GM18502 (cell line): ENCODE data around the gene KLLN.
A peak's percentile ranks its signal among the peaks of the same experiment; 100 is the strongest.
"Not testable (repeated sequence)": the region's sequence is repeated elsewhere in the genome, so short reads cannot be mapped to it uniquely, and the experiment has no call there.

ENCODE experiments used
- ATAC-seq: cut with Tn5 transposase; IDR thresholded peaks from one replicate; pipeline ENCODE4 v1.9.1; 2021; ENCODE audit warnings: mild to moderate bottlenecking; ENCODE audit not compliant: unreplicated experiment, poor library complexity

KLLN gene

GRCh38 chr10:87843714-87844113 is 19.6 kb downstream of the KLLN start:
- no peak for ATAC-seq

GRCh38 chr10:87842776-87843497 is 20.4 kb downstream of the KLLN start:
- no peak for ATAC-seq

- no peak for ATAC-seq
Observed at GRCh38 chr10:87842220-87842641, 21.1 kb downstream of the KLLN start.

GRCh38 chr10:87841186-87841585 is 22.1 kb downstream of the KLLN start:
- ATAC-seq, result no peak

GRCh38 chr10:87838650-87839049 is 24.7 kb downstream of the KLLN start:
- no peak for ATAC-seq

GRCh38 chr10:87837445-87837844 is 25.9 kb downstream of the KLLN start:
- no peak for ATAC-seq

- ATAC-seq, result no peak
Observed at GRCh38 chr10:87836098-87836497, 27.2 kb downstream of the KLLN start.

GRCh38 chr10:87829986-87830729 is 33.2 kb downstream of the KLLN start:
- no peak for ATAC-seq

- not testable (repeated sequence) for ATAC-seq
Observed at GRCh38 chr10:87829051-87829450, 34.3 kb downstream of the KLLN start.

- no peak for ATAC-seq
Observed at GRCh38 chr10:87827681-87828080, 35.7 kb downstream of the KLLN start.

- ATAC-seq, result no peak
Observed at GRCh38 chr10:87826653-87827052, 36.7 kb downstream of the KLLN start.

- ATAC-seq, result no peak
Observed at GRCh38 chr10:87819289-87819585, 44.1 kb downstream of the KLLN start.

- peak; percentile 52 for ATAC-seq
Observed at GRCh38 chr10:87818505-87819288, 44.6 kb downstream of the KLLN start.

GRCh38 chr10:87817609-87818504 is 45.5 kb downstream of the KLLN start, which contains the start of gene ATAD1:
Gene ATAD1 (minus strand): TSS chr10:87818226. CDS start chr10:87814599, 3,627 bp downstream.
- ATAC-seq, result peak; percentile 74

GRCh38 chr10:87816898-87817608 is 46.3 kb downstream of the KLLN start:
- peak; percentile 13 for ATAC-seq

- no peak for ATAC-seq
Observed at GRCh38 chr10:87816163-87816897, 47.0 kb downstream of the KLLN start.
